LNCAP (cell line): Measurements from ENCODE around the gene GNE.

Experiments used
- CTCF ChIP-seq: fragments of 450-650 bp; IDR thresholded peaks from 2 replicates; pipeline ENCODE4 v1.5.1; 2017; ENCODE audit warnings: mild to moderate bottlenecking

GNE gene

GRCh38 chr9:36292641-36293040 is 34.4 kb upstream of the GNE start:
- TF ChIP-seq CTCF = no peak

- TF ChIP-seq CTCF = no peak
These were observed 32.7 kb upstream of the GNE start for GRCh38 chr9:36290996-36291395.

- no peak for TF ChIP-seq CTCF
These were observed 31.7 kb upstream of the GNE start for GRCh38 chr9:36289836-36290435.

GRCh38 chr9:36288070-36288469 is 29.8 kb upstream of the GNE start:
- no peak for TF ChIP-seq CTCF

GRCh38 chr9:36286388-36286787 is 28.1 kb upstream of the GNE start:
- no peak for TF ChIP-seq CTCF

- TF ChIP-seq CTCF = no peak
These were observed 26.0 kb upstream of the GNE start for GRCh38 chr9:36284226-36284625.

- TF ChIP-seq CTCF = no peak
These were observed 24.0 kb upstream of the GNE start for GRCh38 chr9:36282275-36282674.

- TF ChIP-seq CTCF = no peak
These were observed 22.7 kb upstream of the GNE start for GRCh38 chr9:36280989-36281388.
